IMR-90 (cell line): ENCODE measurements around the gene PPP2R5E. TPM values are rescaled to one million over a fixed set of nuclear protein-coding genes. Genes with fewer than 3 reads are reported as not detected.

Experiments used
- ATAC-seq: fragments of 200-7000 bp; cut with Tn5 transposase; 2 replicates; pipeline ENCODE4 v1.9.1; 2020; ENCODE audit warnings: low read depth, mild to moderate bottlenecking, moderate library complexity
- BruUV-seq: library from RNA; stranded (reverse); fragments of 400-500 nt; replicated peaks from 2 replicates; lab custom pipeline; 2021; lab: Mats Ljungman, UMichigan
- CTCF ChIA-PET: fragments of 300-600 bp; formaldehyde crosslinking; extraction: SDS; loops from one replicate; lab custom pipeline; 2021; ENCODE audit warnings: antibody characterized with exemption; lab: Yijun Ruan, JAX
- POLR2A ChIA-PET: fragments of 300-600 bp; sonication (Branson Sonifier 250); formaldehyde crosslinking; loops from one replicate; lab custom pipeline; 2022; ENCODE audit warnings: antibody characterized with exemption; ENCODE audit not compliant: unreplicated experiment; lab: Charles Lee
- DNase-seq: peaks from one replicate; pipeline ENCODE4 v3.0.0; 2013
- H2AFZ ChIP-seq: replicated peaks from 2 replicates; pipeline ENCODE3; 2013; ENCODE audit warnings: low read length, mild to moderate bottlenecking; ENCODE audit not compliant: poor library complexity
- H2AK5ac ChIP-seq: 2 replicates; pipeline ENCODE4 v1.6.1; 2013; ENCODE audit warnings: low read depth, low read length, inconsistent platforms
- H2AK9ac ChIP-seq: replicated peaks from 2 replicates; pipeline ENCODE3; 2013; ENCODE audit warnings: mild to moderate bottlenecking, low read depth, low read length, moderate library complexity; ENCODE audit not compliant: poor library complexity
- H2BK120ac ChIP-seq: 2 replicates; pipeline ENCODE4 v1.6.1; 2013; ENCODE audit warnings: low read depth, low read length, inconsistent platforms
- H2BK15ac ChIP-seq: 3 replicates; pipeline ENCODE4 v1.6.1; 2013; ENCODE audit warnings: low read depth, low read length, inconsistent platforms
- H2BK20ac ChIP-seq: 2 replicates; pipeline ENCODE4 v1.6.1; 2013; ENCODE audit warnings: low read depth, mild to moderate bottlenecking, inconsistent platforms, low read length, moderate library complexity
- H2BK5ac ChIP-seq: 2 replicates; pipeline ENCODE4 v1.6.1; 2013; ENCODE audit warnings: mild to moderate bottlenecking, low read depth, low read length, inconsistent platforms; ENCODE audit not compliant: poor library complexity, severe bottlenecking
- H3K14ac ChIP-seq: replicated peaks from 2 replicates; pipeline ENCODE4 v1.6.1; 2013; ENCODE audit warnings: low read depth, low read length, inconsistent platforms
- H3K18ac ChIP-seq: 2 replicates; pipeline ENCODE4 v1.6.1; 2013; ENCODE audit warnings: low read depth, low read length, control low read depth
- H3K23ac ChIP-seq: 2 replicates; pipeline ENCODE4 v1.6.1; 2013; ENCODE audit warnings: low read depth, low read length, inconsistent platforms
- H3K27ac ChIP-seq: 2 replicates; pipeline ENCODE4 v1.5.1; 2013; ENCODE audit warnings: mild to moderate bottlenecking, control low read depth, low read length; ENCODE audit not compliant: insufficient read depth
- H3K27me3 ChIP-seq: 2 replicates; pipeline ENCODE4 v1.6.1; 2013; ENCODE audit warnings: low read length; ENCODE audit not compliant: control insufficient read depth, insufficient read depth
- H3K36me3 ChIP-seq: 2 replicates; pipeline ENCODE4 v1.6.1; 2013; ENCODE audit warnings: low read length, mixed read lengths; ENCODE audit not compliant: control insufficient read depth, insufficient read depth
- H3K4ac ChIP-seq: 2 replicates; pipeline ENCODE4 v1.6.1; 2013; ENCODE audit warnings: low read depth, low read length, inconsistent platforms
- H3K4me1 ChIP-seq: 2 replicates; pipeline ENCODE4 v1.6.1; 2013; ENCODE audit warnings: low read length, mixed read lengths; ENCODE audit not compliant: control insufficient read depth, insufficient read depth
- H3K4me2 ChIP-seq: 2 replicates; pipeline ENCODE4 v1.6.1; 2013; ENCODE audit warnings: low read depth, mild to moderate bottlenecking, control low read depth, low read length, moderate library complexity
- H3K4me3 ChIP-seq: 2 replicates; pipeline ENCODE4 v1.5.1; 2013; ENCODE audit warnings: low read depth, mild to moderate bottlenecking, control low read depth, low read length, moderate library complexity; ENCODE audit not compliant: insufficient read depth
- H3K56ac ChIP-seq: 2 replicates; pipeline ENCODE4 v1.6.1; 2013; ENCODE audit warnings: low read length, inconsistent platforms; ENCODE audit not compliant: insufficient read depth; ENCODE audit errors: extremely low read depth
- H3K79me1 ChIP-seq, 2 experiments: 2 replicates each; pipeline ENCODE4 v1.6.1; 2013; ENCODE audit warnings: low read length in 2 of 2, inconsistent platforms in 1 of 2, low read depth in 1 of 2
- H3K9ac ChIP-seq: 2 replicates; pipeline ENCODE4 v1.6.1; 2013; ENCODE audit warnings: low read depth, low read length, control low read depth
- H3K9me1 ChIP-seq: 2 replicates; pipeline ENCODE4 v1.6.1; 2013; ENCODE audit warnings: low read length, inconsistent platforms; ENCODE audit not compliant: insufficient read depth
- H3K9me3 ChIP-seq: 2 replicates; pipeline ENCODE4 v1.6.1; 2013; ENCODE audit warnings: low read length; ENCODE audit not compliant: control insufficient read depth, insufficient read depth
- H4K20me1 ChIP-seq: 2 replicates; pipeline ENCODE4 v1.6.1; 2013; ENCODE audit warnings: low read length, inconsistent platforms; ENCODE audit not compliant: insufficient read depth
- H4K5ac ChIP-seq: 2 replicates; pipeline ENCODE4 v1.6.1; 2013; ENCODE audit warnings: mild to moderate bottlenecking, low read depth, low read length, control low read depth
- H4K8ac ChIP-seq, 2 experiments: 2 replicates each; pipeline ENCODE4 v1.6.1; 2013; ENCODE audit warnings: low read depth in 2 of 2, low read length in 2 of 2, control low read depth in 1 of 2, inconsistent platforms in 1 of 2
- H4K91ac ChIP-seq: 2 replicates; pipeline ENCODE4 v1.6.1; 2013; ENCODE audit warnings: low read depth, low read length, inconsistent platforms; ENCODE audit not compliant: insufficient read depth
- BHLHE40 ChIP-seq: fragments of 150-350 bp; IDR thresholded peaks from 2 replicates; pipeline ENCODE4 v1.6.1; 2016; ENCODE audit warnings: mild to moderate bottlenecking, low read depth, low read length
- CEBPB ChIP-seq: IDR thresholded peaks from 2 replicates; pipeline ENCODE4 v1.6.1; 2012; ENCODE audit warnings: low read depth, low read length, improper control_type of control experiment
- CHD1 ChIP-seq: IDR thresholded peaks from 2 replicates; pipeline ENCODE4 v1.6.1; 2012; ENCODE audit warnings: low read depth, low read length, improper control_type of control experiment
- FOS ChIP-seq: fragments of 150-350 bp; IDR thresholded peaks from 2 replicates; pipeline ENCODE4 v1.6.1; 2016; ENCODE audit warnings: low read depth, low read length
- MAFK ChIP-seq: IDR thresholded peaks from 2 replicates; pipeline ENCODE4 v1.6.1; 2012; ENCODE audit warnings: low read depth, low read length, improper control_type of control experiment
- MAZ ChIP-seq: IDR thresholded peaks from 2 replicates; pipeline ENCODE4 v1.6.1; 2012; ENCODE audit warnings: low read depth, mild to moderate bottlenecking, low read length, improper control_type of control experiment, moderate library complexity, borderline replicate concordance
- MXI1 ChIP-seq: IDR thresholded peaks from 2 replicates; pipeline ENCODE4 v1.6.1; 2012; ENCODE audit warnings: low read depth, mild to moderate bottlenecking, low read length, moderate library complexity, borderline replicate concordance
- POLR2A ChIP-seq: IDR thresholded peaks from 2 replicates; pipeline ENCODE4 v1.6.1; 2012; ENCODE audit warnings: mild to moderate bottlenecking, low read depth, low read length
- RAD21 ChIP-seq: IDR thresholded peaks from 2 replicates; pipeline ENCODE4 v1.6.1; 2012; ENCODE audit warnings: low read length, improper control_type of control experiment
- RCOR1 ChIP-seq: IDR thresholded peaks from 2 replicates; pipeline ENCODE4 v1.6.1; 2012; ENCODE audit warnings: mild to moderate bottlenecking, low read length, improper control_type of control experiment; ENCODE audit not compliant: insufficient replicate concordance
- RFX5 ChIP-seq: IDR thresholded peaks from 2 replicates; pipeline ENCODE4 v1.8.0; 2012; ENCODE audit warnings: low read depth, mild to moderate bottlenecking, low read length, moderate library complexity
- SMC3 ChIP-seq: fragments of 150-350 bp; IDR thresholded peaks from 2 replicates; pipeline ENCODE4 v1.6.1; 2016; ENCODE audit warnings: low read depth, mild to moderate bottlenecking, antibody characterized with exemption, low read length, moderate library complexity
- WGBS, 2 experiments: methylation state at CpG; one replicate each; pipeline versions ENCODE4 v1.1.5 to v1.1.7; 2013; ENCODE audit warnings: missing lambda C conversion rate in 2 of 2; ENCODE audit not compliant: insufficient read length in 1 of 2; ENCODE audit errors: extremely low coverage in 2 of 2; 5-methylcytosine and 5-hydroxymethylcytosine counted together
- dilution Hi-C: fragments of 300-500 bp; cut with HindIII; formaldehyde crosslinking; loops from one replicate; pipeline ENCODE4 v1.14.3; 2018; ENCODE audit warnings: low sequenced_read_pairs; ENCODE audit not compliant: unreplicated experiment
- in situ Hi-C: fragments of 300-500 bp; cut with MboI; formaldehyde crosslinking; loops from 3 replicates; pipeline ENCODE4 v1.14.3; 2019; ENCODE audit warnings: low sequenced_read_pairs, inconsistent platforms, mixed read lengths
- intact Hi-C: fragments of 100-400 bp; cut with micrococcal nuclease; formaldehyde crosslinking; loops from 2 replicates; pipeline ENCODE4 v1.10.0; 2022
- polyA plus RNA-seq, 3 experiments: library from polyadenylated mRNA; depleted of rRNA; stranded (reverse); fragments of >200 nt; gene quantifications; 2 replicates each; pipeline ENCODE4 v1.2.3, GENCODE V29; 2012; ENCODE audit warnings: low replicate concordance in 1 of 3
- total RNA-seq: library from RNA; depleted of rRNA; stranded (reverse); fragments of >200 nt; gene quantifications from 2 replicates; pipeline ENCODE4 v1.2.3, GENCODE V29; 2012
- TF ChIP-seq, protein P1 (sequence below): fragments of 150-350 bp; IDR thresholded peaks from 2 replicates; pipeline ENCODE4 v1.6.1; 2016; ENCODE audit warnings: low read depth, mild to moderate bottlenecking, low read length, moderate library complexity, borderline replicate concordance
- TF ChIP-seq, protein P2 (sequence below): conservative IDR thresholded peaks from 2 replicates; pipeline ENCODE4 v1.5.1; 2012; ENCODE audit warnings: mild to moderate bottlenecking, low read depth, low read length, improper control_type of control experiment
- TF ChIP-seq, protein P3 (sequence below): fragments of 150-350 bp; IDR thresholded peaks from 2 replicates; pipeline ENCODE4 v1.6.1; 2017; ENCODE audit warnings: mild to moderate bottlenecking, antibody characterized with exemption, low read length, low read depth

PPP2R5E gene
- total and polyA plus RNA-seq, 2 of the 4 experiments (the other 2 are of a cell fraction) = 9.7 to 12.2 TPM

DNA sequence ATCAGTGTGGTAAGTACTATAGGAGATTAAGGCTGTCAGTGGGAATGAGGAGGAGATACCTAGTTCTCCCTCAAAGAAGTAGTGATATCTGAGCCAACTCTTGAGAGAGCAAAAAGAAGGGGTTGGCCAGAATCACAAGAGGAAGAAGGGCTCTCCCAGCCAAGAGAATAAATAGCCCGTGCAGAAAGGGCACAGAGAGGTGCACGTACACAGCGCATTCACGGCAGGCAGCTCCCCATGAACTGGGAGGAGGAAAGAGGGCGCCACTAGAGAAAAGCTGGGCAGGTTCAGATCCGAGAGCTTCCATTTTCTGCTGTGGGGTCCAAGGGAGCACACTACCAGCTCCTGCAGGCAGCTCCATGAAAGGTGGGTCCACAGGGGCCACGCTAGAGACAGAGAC, 59.9 kb downstream of the PPP2R5E start:
- ATAC-seq (no peak), DNase-seq (no peak)
- TF ChIP-seq FOS = no peak
- TF ChIP-seq BHLHE40 = no peak
- TF ChIP-seq RCOR1 = no peak
- no peak for TF ChIP-seq CEBPB
- TF ChIP-seq MAZ = no peak
- no peak for TF ChIP-seq RAD21
- TF ChIP-seq POLR2A = no peak
- TF ChIP-seq RFX5 = no peak
- TF ChIP-seq SMC3 = no peak
- no peak for TF ChIP-seq CHD1
- TF ChIP-seq MXI1 = no peak
- TF ChIP-seq, protein P1, sequence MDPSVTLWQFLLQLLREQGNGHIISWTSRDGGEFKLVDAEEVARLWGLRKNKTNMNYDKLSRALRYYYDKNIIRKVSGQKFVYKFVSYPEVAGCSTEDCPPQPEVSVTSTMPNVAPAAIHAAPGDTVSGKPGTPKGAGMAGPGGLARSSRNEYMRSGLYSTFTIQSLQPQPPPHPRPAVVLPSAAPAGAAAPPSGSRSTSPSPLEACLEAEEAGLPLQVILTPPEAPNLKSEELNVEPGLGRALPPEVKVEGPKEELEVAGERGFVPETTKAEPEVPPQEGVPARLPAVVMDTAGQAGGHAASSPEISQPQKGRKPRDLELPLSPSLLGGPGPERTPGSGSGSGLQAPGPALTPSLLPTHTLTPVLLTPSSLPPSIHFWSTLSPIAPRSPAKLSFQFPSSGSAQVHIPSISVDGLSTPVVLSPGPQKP = no peak
- TF ChIP-seq, protein P2, sequence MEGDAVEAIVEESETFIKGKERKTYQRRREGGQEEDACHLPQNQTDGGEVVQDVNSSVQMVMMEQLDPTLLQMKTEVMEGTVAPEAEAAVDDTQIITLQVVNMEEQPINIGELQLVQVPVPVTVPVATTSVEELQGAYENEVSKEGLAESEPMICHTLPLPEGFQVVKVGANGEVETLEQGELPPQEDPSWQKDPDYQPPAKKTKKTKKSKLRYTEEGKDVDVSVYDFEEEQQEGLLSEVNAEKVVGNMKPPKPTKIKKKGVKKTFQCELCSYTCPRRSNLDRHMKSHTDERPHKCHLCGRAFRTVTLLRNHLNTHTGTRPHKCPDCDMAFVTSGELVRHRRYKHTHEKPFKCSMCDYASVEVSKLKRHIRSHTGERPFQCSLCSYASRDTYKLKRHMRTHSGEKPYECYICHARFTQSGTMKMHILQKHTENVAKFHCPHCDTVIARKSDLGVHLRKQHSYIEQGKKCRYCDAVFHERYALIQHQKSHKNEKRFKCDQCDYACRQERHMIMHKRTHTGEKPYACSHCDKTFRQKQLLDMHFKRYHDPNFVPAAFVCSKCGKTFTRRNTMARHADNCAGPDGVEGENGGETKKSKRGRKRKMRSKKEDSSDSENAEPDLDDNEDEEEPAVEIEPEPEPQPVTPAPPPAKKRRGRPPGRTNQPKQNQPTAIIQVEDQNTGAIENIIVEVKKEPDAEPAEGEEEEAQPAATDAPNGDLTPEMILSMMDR = no peak
- no peak for TF ChIP-seq MAFK
- TF ChIP-seq, protein P3, sequence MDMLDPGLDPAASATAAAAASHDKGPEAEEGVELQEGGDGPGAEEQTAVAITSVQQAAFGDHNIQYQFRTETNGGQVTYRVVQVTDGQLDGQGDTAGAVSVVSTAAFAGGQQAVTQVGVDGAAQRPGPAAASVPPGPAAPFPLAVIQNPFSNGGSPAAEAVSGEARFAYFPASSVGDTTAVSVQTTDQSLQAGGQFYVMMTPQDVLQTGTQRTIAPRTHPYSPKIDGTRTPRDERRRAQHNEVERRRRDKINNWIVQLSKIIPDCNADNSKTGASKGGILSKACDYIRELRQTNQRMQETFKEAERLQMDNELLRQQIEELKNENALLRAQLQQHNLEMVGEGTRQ = no peak
- no peak overlapping the region for H3K27ac ChIP-seq
- dilution Hi-C loops = no loop called here
- no peak overlapping the region for H2AK5ac ChIP-seq
- no peak overlapping the region for H3K23ac ChIP-seq
- WGBS, 2 experiments = 90% methylated on average over 2 of the region's 7 CpGs; no CpG with 5 or more reads in 1 of the 2 experiments
- no peak overlapping the region for H3K56ac ChIP-seq
- H3K4me2 ChIP-seq = no peak overlapping the region
- H3K36me3 ChIP-seq = no peaks in the 10 kb centered on the region
- peaks cover 28 to 65% of the 10 kb centered on the region in 2 experiments; a peak in 3 of 4 replicates for H3K79me1 ChIP-seq
- no peak overlapping the region for H3K4ac ChIP-seq
- no peak overlapping the region; the same call in 1 of the 2 replicates for H3K14ac ChIP-seq
- intact Hi-C loops = no loop called here
- in situ Hi-C loops = no loop called here
- no TSS peak for BruUV-seq
- no peak overlapping the region for H3K18ac ChIP-seq
- H2BK15ac ChIP-seq = no peak overlapping the region
- peaks cover 56% of the 10 kb centered on the region for H4K20me1 ChIP-seq
- no peak overlapping the region for H2AK9ac ChIP-seq
- ChIA-PET POLR2A (no interaction called here), CTCF (no interaction called here)
- no peak overlapping the region for H2BK5ac ChIP-seq
- no peak overlapping the region for H2AFZ ChIP-seq
- H2BK20ac ChIP-seq = no peak overlapping the region
- peaks cover 10% of the 10 kb centered on the region; the same call in 1 of the 2 replicates for H3K9me1 ChIP-seq
- H3K9me3 ChIP-seq = no peaks in the 10 kb centered on the region
- H3K4me1 ChIP-seq = peaks cover 9% of the 10 kb centered on the region
- H3K4me3 ChIP-seq = no peak overlapping the region
- no peak overlapping the region for H4K5ac ChIP-seq
- no peak overlapping the region for H3K9ac ChIP-seq
- no peak overlapping the region for H4K8ac ChIP-seq
- H4K91ac ChIP-seq = no peak overlapping the region
- no peaks in the 10 kb centered on the region for H3K27me3 ChIP-seq
- H2BK120ac ChIP-seq = no peak overlapping the region
